Activated naive CD4-positive, alpha-beta T cell treated with anti-CD3 and anti-CD28 coated beads, Interleukin-2, amount 50 U/mL, for 16 hours (primary cell): ENCODE results near the gene CST8.

Experiments
- DNase-seq: peaks from one replicate; pipeline ENCODE4 v3.0.0-alpha.2; 2020

CST8 gene

DNA sequence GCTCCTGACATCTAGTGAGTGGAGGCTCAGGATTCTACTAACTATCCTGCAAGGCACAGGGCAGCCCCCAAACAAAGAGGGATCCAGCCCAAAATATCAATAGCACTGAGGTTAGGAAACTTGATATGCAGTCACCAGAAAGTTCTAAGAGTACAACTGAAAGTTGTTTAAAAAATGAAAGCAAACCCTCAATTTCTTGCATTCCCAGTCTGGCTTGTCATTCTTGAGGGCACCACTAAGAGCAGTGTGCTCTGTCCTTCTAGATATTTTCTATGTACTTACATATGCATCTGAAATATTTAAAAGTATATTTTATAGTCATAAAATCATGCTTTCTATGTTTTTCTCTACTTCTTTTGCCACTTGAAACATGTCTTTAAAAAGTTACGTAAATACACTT, 35.9 kb downstream of the CST8 start:
- no peak for DNase-seq

DNA sequence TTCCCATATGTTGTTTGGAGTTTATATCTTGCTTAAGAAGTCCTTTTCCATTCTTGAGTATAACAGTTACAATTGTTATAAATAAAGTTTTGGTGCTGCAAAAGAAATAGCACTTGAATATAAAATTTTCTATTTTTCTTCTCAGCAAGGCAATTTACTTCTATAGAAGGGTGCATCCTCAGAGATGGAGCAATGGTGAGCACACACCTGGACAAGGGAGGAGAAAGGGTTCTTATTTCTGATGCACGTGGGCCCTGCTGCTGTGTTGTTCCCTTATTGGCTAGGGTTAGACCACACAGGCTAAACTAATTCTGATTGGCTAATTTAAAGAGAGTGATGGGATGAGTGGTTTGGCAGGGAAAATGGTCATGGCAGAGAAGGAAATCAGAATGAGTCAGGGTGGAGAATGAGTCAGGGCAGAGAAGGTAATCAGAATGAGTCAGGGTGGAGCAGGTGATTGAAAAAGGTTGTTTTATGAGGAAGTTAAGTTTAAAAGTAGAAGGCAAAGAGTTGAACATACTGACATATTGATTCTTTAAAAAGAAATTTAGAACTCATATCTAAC, 38.0 kb downstream of the CST8 start:
- DNase-seq = no peak

DNA sequence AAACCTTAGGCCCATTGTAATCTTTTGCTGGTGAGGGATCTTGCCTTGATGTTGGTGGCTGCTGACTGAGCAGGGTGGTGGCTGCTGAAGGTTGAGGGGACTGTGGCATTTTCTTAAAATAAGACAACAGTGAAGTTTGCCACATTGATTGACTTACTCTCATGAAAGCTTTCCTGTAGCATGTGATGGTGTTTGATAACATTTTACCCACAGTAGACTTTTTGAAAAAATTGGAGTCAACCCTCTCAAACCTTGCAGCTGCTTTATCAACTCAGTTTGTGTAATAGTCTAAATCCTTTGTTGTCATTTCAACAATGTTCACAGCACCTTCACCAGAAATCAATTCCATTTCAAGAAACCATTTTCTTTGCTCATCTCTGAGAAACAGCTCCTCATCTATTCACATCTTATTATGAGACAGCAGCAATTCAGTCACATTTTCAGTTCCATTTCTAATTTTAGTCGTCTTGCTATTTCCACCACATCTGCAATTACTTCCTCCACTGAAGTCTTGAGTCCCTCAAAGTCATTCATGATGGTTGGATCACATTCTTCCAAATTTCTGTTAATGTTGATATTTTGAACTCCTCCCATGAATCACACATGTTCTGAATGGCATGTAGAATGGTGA, 40.1 kb downstream of the CST8 start:
- no peak for DNase-seq

DNA sequence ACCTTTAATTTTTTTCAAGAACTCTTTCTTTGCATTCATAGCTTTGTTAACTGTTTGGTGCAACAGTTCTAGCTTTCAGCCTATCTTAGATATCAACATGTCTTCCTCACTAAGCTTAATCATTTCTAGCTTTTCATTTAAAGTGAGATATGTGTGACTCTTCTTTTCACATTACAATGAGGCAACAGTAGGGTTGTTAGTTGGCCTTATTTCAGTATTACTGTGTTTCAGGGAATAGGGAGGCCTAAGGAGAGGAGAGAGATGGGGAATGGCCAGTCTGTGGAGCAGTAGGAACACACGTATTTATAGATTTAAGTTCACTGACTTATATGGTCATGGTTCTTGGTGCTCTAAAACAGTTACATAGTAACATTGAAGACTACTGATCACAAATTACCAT, 41.6 kb downstream of the CST8 start:
- no peak for DNase-seq

DNA sequence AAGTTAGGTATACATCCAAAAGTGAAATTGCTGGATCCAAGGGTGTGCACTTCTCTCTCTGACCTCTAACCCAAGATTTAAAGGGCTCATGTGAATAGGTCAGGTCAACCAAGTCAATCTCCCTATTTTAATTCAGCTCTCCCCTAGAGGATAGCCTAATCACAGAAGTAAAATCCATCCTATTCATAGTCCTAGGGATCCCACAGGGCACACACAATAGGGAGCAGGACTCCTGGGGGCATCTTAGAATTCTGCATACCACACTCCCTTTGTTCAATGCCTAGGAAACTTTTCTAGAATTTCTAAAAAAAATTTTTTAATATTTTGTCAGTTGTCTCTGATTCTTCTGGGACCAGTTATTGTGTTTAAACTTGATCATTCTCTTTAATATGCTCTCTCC, 42.2 kb downstream of the CST8 start:
- DNase-seq = no peak

DNA sequence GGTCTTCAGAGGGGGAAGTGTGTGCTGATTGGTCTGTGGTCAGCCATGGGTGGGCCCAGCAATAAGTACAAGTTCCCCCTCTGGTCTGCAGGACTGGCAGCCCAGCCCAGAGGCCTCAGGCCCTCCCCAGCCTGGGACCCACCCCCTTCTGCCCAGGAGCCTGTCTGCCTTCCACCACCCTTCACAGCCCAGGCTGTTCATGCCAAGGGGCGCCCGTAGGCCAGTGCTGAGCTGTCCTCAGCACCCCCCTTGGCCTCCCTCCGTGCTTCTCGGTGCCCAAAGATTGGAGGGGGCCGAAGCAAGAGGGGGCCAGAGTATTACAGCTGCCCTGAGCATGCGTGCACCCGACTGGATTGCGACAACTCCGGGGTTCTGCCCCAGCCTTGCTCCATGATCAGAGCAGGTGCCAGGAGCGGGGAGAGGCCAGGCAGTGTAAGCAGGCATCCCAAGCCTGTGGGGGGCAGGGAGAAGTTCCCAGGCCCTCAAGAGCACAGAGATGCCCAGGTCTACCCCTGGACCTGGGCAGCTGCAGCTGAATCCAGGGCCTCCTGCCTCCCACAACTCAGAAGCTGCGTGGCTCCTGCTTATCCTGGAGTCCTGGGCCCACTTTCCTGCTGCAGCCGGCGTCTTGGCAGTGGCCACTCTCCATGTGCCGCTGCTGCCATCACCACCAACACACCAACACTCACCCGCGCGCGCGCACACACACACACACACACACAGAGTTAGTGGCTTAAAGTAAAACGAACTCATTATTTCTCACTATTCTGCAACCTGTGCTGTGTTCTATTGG, 44.1 kb downstream of the CST8 start:
- DNase-seq = no peak

DNA sequence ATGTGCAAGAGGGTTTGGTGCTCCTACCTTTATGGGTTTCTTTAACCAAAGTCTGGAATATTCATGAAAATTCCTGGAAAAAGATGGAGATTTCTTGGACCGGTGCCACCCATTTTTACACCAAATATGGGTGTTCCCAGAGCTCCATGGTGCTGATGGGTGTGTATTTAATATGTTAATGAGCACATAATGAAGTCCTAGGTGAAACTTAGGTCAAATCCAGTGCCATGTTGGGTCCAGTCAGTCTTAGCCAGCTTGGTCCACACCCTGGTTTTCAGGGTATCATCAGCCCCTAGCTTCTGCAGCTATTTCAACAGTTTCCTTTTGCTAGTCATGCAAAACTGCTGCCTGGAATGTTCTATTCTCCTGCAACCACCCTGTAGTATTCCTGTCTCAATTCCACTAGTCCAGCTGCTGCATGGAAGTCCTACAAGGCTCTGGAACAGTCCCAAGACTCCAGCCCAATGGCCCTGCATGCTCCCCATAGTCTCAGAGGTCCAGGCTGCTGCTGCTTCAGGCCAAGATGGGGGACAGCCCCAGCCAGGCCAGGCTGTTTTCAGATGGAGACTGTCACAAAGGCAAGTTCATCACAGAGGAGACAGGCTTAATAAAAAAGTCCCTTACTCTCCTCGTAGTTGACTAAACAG, 45.5 kb downstream of the CST8 start:
- no peak for DNase-seq

DNA sequence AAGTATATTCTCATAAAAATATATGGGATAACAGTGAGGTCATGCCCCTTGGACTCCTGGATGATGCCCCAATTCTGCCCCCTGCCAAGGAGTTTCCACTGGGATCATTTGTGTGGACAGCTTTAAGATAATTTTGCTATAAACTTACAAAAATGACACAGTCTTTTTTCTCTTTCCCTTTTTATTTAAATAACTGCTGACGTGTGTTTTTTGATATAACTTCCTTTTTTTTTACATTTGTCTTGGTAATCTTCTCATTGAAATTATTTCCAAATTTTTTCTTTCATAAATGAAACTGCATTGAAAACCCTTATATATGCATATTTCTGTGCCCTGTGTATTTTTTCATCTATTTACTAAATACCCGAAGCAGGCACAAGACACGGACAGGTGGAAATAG, 46.1 kb downstream of the CST8 start:
- DNase-seq = no peak

DNA sequence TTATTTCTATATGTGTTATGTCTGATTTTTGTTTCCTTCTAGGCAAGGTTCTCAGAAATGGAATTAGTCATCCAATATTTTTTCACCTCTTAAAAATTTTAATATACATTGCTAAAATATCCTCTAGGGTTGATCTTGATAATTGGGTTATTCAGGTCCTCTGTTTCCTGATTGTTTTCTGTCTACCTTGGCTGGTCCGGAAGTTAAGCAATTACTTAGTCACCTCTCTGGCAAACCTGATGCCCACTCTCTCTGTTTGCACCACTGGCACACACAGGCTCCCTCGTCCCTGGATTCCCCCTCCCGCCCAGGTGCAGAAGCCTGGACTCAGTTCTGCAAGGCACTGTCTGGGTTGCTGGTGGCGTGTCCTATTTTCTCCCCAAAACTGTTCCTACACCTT, 49.7 kb downstream of the CST8 start:
- no peak for DNase-seq

DNA sequence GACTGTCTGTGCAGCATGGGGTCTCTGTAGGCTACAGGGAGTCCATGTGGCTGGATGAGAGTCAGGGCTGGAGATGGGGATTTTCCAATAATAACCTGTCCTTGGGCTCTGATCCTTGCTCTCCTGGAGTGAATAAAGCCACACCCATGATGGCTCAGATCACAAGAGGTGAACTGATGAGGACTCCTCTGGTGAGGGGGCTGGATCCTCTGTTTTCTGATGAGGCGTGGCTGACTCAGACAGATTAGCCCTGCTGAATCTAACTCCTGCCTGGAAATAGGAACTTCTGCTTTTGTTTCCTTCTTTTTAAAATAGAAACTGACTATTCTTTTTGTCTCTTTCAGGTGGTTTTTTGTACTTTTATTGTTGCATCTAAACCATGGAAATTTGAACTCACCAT, 50.4 kb downstream of the CST8 start:
- DNase-seq = no peak

DNA sequence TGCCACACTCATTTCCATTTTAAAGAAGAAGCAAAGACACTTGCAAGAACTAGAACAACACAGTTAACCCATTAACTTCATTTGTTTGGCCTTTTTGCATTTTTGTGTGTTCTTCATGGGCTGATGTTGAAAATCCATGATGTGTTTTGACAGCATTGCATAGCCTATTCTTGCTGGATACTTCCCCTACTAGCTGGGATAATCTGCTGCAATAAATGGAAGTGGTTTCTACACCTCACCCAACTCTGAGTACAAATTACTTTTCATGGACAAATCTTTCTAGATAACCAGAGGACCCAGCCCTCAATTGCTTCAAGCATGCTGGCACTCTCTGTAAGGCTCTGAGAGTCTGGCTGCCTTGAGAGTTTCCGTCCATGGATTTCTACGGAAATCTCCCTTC, 50.9 kb downstream of the CST8 start:
- DNase-seq = no peak

DNA sequence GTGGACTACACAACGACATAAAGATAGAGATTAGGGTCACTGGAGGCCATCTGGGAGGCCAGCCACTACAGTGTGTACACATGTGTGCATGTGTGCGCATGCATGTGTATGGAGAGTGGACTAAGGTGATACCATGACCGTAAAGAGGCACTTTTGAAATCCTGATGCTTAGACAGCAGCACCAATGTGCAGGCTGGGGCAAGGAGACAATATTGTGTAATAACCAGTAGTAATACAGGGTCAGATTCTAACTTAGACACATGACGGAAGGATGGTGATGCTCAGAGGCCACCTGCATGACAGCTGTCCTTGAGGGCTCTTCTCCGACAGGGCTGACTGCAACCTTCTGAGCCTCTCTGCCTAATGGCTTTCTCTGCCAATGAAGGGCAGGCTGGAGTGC, 51.9 kb downstream of the CST8 start:
- DNase-seq = no peak

DNA sequence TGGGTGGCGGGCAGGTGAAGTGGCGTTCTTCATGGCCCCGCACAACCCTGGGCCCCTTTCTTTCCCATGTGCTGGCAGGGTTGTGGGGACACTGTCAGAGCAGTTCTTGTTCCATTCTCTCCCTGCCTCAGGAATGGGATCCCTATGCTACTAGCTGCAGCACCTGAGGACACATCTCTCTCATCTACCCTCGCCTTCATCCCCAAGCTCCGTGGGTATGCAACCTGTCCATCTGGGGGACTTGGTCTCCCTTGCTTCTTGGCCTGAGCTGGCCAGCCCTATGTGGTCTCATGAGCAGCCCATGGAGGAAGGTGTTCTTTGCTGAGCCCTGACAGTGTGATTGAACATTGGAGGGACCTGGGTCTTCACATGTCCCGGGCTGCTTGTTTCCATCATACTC, 53.2 kb downstream of the CST8 start:
- DNase-seq = no peak
